ENCODE data around the gene CNKSR3. TPM values are rescaled to one million over a fixed set of nuclear protein-coding genes. Genes with fewer than 3 reads are reported as not detected.

The CNKSR3 gene
- total and polyA plus RNA-seq, 2 experiments from 2014 or later: 1.9 to 5.7 TPM

- TF ChIP-seq REST (IDR thresholded peaks at IDR 0.05; ENCODE audit: unreplicated experiment) (no peak), NANOG (IDR thresholded peaks at IDR 0.05; ENCODE audit: borderline replicate concordance) (no peak), ZNF462 (CRISPR knock-in tag; IDR thresholded peaks at IDR 0.05) (no peak), JUNB (IDR thresholded peaks at IDR 0.05; ENCODE audit: unreplicated experiment) (no peak)
Observed at GRCh38 chr6:154367839-154368695, 142.4 kb downstream of the CNKSR3 start (continued).

GRCh38 chr6:154367336-154367735, 143.1 kb downstream of the CNKSR3 start:
- Histone ChIP-seq H3K27ac (ENCODE audit: low read depth) (no peak overlapping the region), H3K79me2 (replicated peaks; ENCODE audit: insufficient read depth) (no peaks in the 10 kb centered on the region), H3K4me1 (ENCODE audit: insufficient read depth) (no peaks in the 10 kb centered on the region), H3K4me3 (no peak overlapping the region), H4K20me1 (replicated peaks; ENCODE audit: insufficient read depth) (no peaks in the 10 kb centered on the region), H2AFZ (no peak overlapping the region), H3K4me2 (no peak overlapping the region), H3K9me2 (ENCODE audit: insufficient read depth) (no peaks in the 10 kb centered on the region), H3K27me3 (ENCODE audit: insufficient read depth) (no peaks in the 10 kb centered on the region), H3F3A (replicated peaks; ENCODE audit: low read depth) (no peaks in the 10 kb centered on the region), H3K36me3 (ENCODE audit: insufficient read depth) (no peaks in the 10 kb centered on the region)
- no peak for ATAC-seq
- Mint-ChIP-seq H3K27ac (no peak overlapping the region), H3K4me1 (no peaks in the 10 kb centered on the region), H3K9me3 (no peaks in the 10 kb centered on the region), H3K27me3 (ENCODE audit: insufficient read depth, low read depth, poor library complexity) (no peaks in the 10 kb centered on the region), H3K36me3 (ENCODE audit: low read depth) (no peaks in the 10 kb centered on the region), H3K4me3 (no peak overlapping the region)
- DNase-seq (ENCODE audit: low spot score): no peak
- TF ChIP-seq ZNF114 (CRISPR knock-in tag; IDR thresholded peaks at IDR 0.05) (no peak), NANOG (IDR thresholded peaks at IDR 0.05; ENCODE audit: borderline replicate concordance) (no peak), STAT1 (IDR thresholded peaks at IDR 0.05; ENCODE audit: unreplicated experiment) (no peak), EZH2 (IDR thresholded peaks at IDR 0.05; ENCODE audit: low read depth, unreplicated experiment) (no peak), ETS1 (IDR thresholded peaks at IDR 0.05) (no peak), EZH2phosphoT487 (IDR thresholded peaks at IDR 0.05; ENCODE audit: unreplicated experiment) (no peak), CREB1 (CRISPR knock-in tag; IDR thresholded peaks at IDR 0.05; ENCODE audit: low read depth) (no peak)

Data from GM23338 (cell line).